ENCODE results near the gene GGA3.
A peak's percentile ranks its signal among the peaks of the same experiment; 100 is the strongest.

Gene GGA3

GRCh38 chr17:75245011-75245410 lies 16.4 kb downstream of the GGA3 start:
- DNase-seq (ENCODE audit: low spot score), result no peak

- no peak for DNase-seq (ENCODE audit: low spot score)
These were observed 17.1 kb downstream of the GGA3 start for GRCh38 chr17:75244133-75244866.

GRCh38 chr17:75242461-75243042 lies 18.9 kb downstream of the GGA3 start:
- DNase-seq (ENCODE audit: low spot score), result no peak

GRCh38 chr17:75241996-75242460 lies 19.4 kb downstream of the GGA3 start:
- DNase-seq (ENCODE audit: low spot score), result peak; percentile 48

GRCh38 chr17:75241502-75241901 lies 19.9 kb downstream of the GGA3 start:
- no peak for DNase-seq (ENCODE audit: low spot score)

GRCh38 chr17:75241143-75241430 lies 20.3 kb downstream of the GGA3 start:
- no peak for DNase-seq (ENCODE audit: low spot score)

GRCh38 chr17:75240394-75241142 lies 20.8 kb downstream of the GGA3 start:
- DNase-seq (ENCODE audit: low spot score), result peak; percentile 48

- no peak for DNase-seq (ENCODE audit: low spot score)
These were observed 21.5 kb downstream of the GGA3 start for GRCh38 chr17:75239778-75240393.

- no peak for DNase-seq (ENCODE audit: low spot score)
These were observed 22.2 kb downstream of the GGA3 start for GRCh38 chr17:75239214-75239613.

- DNase-seq (ENCODE audit: low spot score), result peak; percentile 87
These were observed 22.7 kb downstream of the GGA3 start for GRCh38 chr17:75238684-75239191.

- DNase-seq (ENCODE audit: low spot score), result no peak
These were observed 23.3 kb downstream of the GGA3 start for GRCh38 chr17:75238020-75238580.

GRCh38 chr17:75237100-75238014 lies 24.0 kb downstream of the GGA3 start:
- no peak for DNase-seq (ENCODE audit: low spot score)

- DNase-seq (ENCODE audit: low spot score), result no peak
These were observed 28.6 kb downstream of the GGA3 start for GRCh38 chr17:75232786-75233185.

- no peak for DNase-seq (ENCODE audit: low spot score)
These were observed 29.5 kb downstream of the GGA3 start for GRCh38 chr17:75231741-75232464.

- DNase-seq (ENCODE audit: low spot score), result no peak
These were observed 30.3 kb downstream of the GGA3 start for GRCh38 chr17:75231071-75231470.

- no peak for DNase-seq (ENCODE audit: low spot score)
These were observed 32.6 kb downstream of the GGA3 start for GRCh38 chr17:75228847-75229246.

- no peak for DNase-seq (ENCODE audit: low spot score)
These were observed 33.1 kb downstream of the GGA3 start for GRCh38 chr17:75228305-75228704.

- DNase-seq (ENCODE audit: low spot score), result no peak
These were observed 33.7 kb downstream of the GGA3 start for GRCh38 chr17:75227729-75228128.

- no peak for DNase-seq (ENCODE audit: low spot score)
These were observed 36.4 kb downstream of the GGA3 start for GRCh38 chr17:75225016-75225415.

- DNase-seq (ENCODE audit: low spot score), result no peak
These were observed 41.6 kb downstream of the GGA3 start for GRCh38 chr17:75219815-75220214.

- no peak for DNase-seq (ENCODE audit: low spot score)
These were observed 43.3 kb downstream of the GGA3 start for GRCh38 chr17:75218131-75218530.

Measured in AG08396 (cell line).